Measurements from ENCODE around the gene BDH1.
A peak's percentile ranks its signal among the peaks of the same experiment; 100 is the strongest.
"Not testable (repeated sequence)": the region's sequence is repeated elsewhere in the genome, so short reads cannot be mapped to it uniquely, and the experiment has no call there.

The BDH1 gene

DNA sequence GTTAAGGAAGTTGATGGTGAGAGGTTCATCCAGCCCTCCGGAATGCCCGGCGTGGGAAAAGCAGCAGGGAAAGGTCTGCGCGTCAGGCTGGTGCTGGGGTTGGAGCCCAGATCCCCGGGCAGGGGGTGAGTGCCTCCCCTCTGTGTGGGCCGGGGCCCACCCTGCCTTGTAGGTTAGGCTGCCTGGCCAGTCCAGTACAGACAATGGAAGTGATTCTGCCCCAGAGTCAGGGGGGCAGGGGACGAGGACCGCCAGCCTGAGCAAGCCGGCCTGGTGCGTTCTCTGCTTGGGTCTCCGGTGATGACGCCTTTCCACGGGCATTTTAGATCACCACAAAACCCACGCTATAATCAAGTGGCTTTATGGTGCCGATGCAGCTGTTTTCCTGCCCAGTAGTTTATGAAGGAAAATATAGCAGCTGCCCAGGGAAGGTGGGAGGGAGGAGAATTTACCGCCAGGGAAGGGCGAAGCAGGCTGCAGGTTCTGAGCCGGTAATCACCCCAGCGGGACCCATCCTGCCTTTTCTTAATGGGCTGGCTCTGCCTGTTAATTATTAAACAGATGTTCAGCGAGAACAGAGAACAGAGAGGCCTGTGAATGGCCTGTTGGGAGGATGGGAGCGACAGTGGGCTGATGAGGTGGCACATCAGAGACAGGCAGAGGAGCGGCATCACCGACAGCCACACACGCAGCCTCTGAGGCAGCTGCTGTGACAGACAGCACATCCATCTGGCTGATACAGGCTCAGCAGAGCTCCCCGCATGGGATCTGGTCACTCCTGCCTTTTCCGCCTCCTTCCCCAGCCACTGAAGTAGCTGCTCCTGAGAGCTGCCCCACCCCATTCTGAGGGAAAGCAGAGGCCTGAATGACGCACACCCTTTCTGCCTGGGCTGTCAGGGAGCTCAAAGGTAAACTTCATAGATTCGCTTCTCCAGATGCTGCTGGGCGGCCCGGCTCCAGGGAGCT lies 35.2 kb downstream of the BDH1 start:
- Histone ChIP-seq H3K9me2 (replicated peaks; ENCODE audit: low read depth, low read length) (no peaks in the 10 kb centered on the region), H3K36me3 (ENCODE audit: insufficient read depth, low read length) (peaks cover 22% of the 10 kb centered on the region; the same call in 1 of the 2 replicates), H3K79me2 (ENCODE audit: insufficient read depth, low read length) (no peaks in the 10 kb centered on the region), H3F3A (ENCODE audit: low read depth) (peaks cover 16% of the 10 kb centered on the region), H2AFZ (ENCODE audit: low read length) (no peak overlapping the region), H3K4me2 (ENCODE audit: low read depth, low read length, poor library complexity, severe bottlenecking) (peak overlapping the region; percentile 19), H3K9me3 (ENCODE audit: insufficient read depth, low read depth, low read length) (no peaks in the 10 kb centered on the region), H3K9ac (ENCODE audit: low read depth, low read length, poor library complexity, severe bottlenecking) (no peak overlapping the region), H4K20me1 (ENCODE audit: insufficient read depth, low read length, poor library complexity, severe bottlenecking) (no peaks in the 10 kb centered on the region), H3K27me3 (ENCODE audit: insufficient read depth, low read length, poor library complexity, severe bottlenecking) (no peaks in the 10 kb centered on the region), H3K4me1 (ENCODE audit: insufficient read depth, low read length, poor library complexity, severe bottlenecking) (peaks cover 28% of the 10 kb centered on the region), H3K4me3 (ENCODE audit: low read length, poor library complexity, severe bottlenecking) (no peak overlapping the region)
- TF ChIP-seq EZH2phosphoT487 (IDR thresholded peaks at IDR 0.05; ENCODE audit: borderline replicate concordance), result no peak
- TF ChIP-seq, protein P1, sequence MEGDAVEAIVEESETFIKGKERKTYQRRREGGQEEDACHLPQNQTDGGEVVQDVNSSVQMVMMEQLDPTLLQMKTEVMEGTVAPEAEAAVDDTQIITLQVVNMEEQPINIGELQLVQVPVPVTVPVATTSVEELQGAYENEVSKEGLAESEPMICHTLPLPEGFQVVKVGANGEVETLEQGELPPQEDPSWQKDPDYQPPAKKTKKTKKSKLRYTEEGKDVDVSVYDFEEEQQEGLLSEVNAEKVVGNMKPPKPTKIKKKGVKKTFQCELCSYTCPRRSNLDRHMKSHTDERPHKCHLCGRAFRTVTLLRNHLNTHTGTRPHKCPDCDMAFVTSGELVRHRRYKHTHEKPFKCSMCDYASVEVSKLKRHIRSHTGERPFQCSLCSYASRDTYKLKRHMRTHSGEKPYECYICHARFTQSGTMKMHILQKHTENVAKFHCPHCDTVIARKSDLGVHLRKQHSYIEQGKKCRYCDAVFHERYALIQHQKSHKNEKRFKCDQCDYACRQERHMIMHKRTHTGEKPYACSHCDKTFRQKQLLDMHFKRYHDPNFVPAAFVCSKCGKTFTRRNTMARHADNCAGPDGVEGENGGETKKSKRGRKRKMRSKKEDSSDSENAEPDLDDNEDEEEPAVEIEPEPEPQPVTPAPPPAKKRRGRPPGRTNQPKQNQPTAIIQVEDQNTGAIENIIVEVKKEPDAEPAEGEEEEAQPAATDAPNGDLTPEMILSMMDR (conservative IDR thresholded peaks at IDR 0.05; ENCODE audit: low read length), result no peak

DNA sequence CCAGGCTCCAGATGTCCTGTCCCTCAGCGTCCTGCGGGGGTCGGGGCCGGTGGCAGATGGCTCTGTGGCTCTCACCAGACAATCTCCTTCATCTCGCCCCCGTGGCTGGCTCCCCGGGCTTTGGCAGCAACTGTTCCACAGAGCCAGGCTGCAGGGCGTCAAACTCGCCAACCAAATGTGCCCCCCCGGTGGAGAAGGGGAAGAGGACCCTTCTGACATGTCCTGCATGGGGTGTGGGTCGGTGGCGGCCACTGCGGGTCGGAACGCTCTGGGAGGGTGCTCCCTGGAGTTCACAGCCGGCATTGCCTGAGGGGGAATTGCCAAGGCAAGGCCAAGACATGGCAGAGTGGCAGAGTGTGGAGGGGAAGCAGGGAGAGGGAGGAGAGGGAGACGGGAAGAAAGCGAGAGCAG lies 36.0 kb downstream of the BDH1 start:
- Histone ChIP-seq H2AFZ (ENCODE audit: low read length) (no peak overlapping the region), H3K36me3 (ENCODE audit: insufficient read depth, low read length) (peaks cover 28% of the 10 kb centered on the region; the same call in 1 of the 2 replicates), H3K4me3 (ENCODE audit: low read length, poor library complexity, severe bottlenecking) (no peak overlapping the region), H3K27me3 (ENCODE audit: insufficient read depth, low read length, poor library complexity, severe bottlenecking) (no peaks in the 10 kb centered on the region), H3K4me1 (ENCODE audit: insufficient read depth, low read length, poor library complexity, severe bottlenecking) (peaks cover 28% of the 10 kb centered on the region), H3K9ac (ENCODE audit: low read depth, low read length, poor library complexity, severe bottlenecking) (no peak overlapping the region), H4K20me1 (ENCODE audit: insufficient read depth, low read length, poor library complexity, severe bottlenecking) (no peaks in the 10 kb centered on the region), H3K79me2 (ENCODE audit: insufficient read depth, low read length) (no peaks in the 10 kb centered on the region), H3K4me2 (ENCODE audit: low read depth, low read length, poor library complexity, severe bottlenecking) (no peak overlapping the region), H3F3A (ENCODE audit: low read depth) (peaks cover 16% of the 10 kb centered on the region), H3K9me2 (replicated peaks; ENCODE audit: low read depth, low read length) (no peaks in the 10 kb centered on the region), H3K9me3 (ENCODE audit: insufficient read depth, low read depth, low read length) (no peaks in the 10 kb centered on the region)
- TF ChIP-seq, protein P1 (conservative IDR thresholded peaks at IDR 0.05; ENCODE audit: low read length), result no peak
- TF ChIP-seq EZH2phosphoT487 (IDR thresholded peaks at IDR 0.05; ENCODE audit: borderline replicate concordance), result no peak

DNA sequence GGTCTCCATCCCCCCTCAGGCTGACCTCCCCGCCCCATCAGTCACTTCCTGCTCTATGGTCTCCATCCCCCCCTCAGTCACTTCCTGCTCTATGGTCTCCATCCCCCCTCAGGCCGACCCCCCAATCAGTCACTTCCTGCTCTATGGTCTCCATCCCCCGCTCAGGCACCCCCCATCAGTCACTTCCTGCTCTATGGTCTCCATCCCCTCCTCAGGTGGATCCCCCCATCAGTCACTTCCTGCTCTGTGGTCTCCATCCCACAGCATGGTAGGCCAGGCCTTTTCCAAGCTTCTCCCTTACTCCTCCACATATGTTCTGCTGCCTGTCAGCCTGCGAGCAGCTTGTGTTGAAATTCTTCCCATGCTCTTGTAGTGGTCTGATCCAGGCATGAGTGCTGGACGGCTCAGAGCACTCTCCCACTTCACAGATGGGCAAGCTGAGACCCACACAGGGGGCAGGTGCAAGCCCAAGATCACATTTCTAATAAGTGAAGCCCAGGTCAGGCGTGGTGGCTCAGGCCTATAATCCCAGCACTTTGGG lies 36.8 kb downstream of the BDH1 start:
- TF ChIP-seq EZH2phosphoT487 (IDR thresholded peaks at IDR 0.05; ENCODE audit: borderline replicate concordance), result no peak
- TF ChIP-seq, protein P1 (conservative IDR thresholded peaks at IDR 0.05; ENCODE audit: low read length), result no peak
- peaks cover 30% of the 10 kb centered on the region; the same call in 1 of the 2 replicates for H3K36me3 ChIP-seq (ENCODE audit: insufficient read depth, low read length)
- H3K79me2 ChIP-seq (ENCODE audit: insufficient read depth, low read length), result no peaks in the 10 kb centered on the region
- H3K9me3 ChIP-seq (ENCODE audit: insufficient read depth, low read depth, low read length), result no peaks in the 10 kb centered on the region
- H3K4me3 ChIP-seq (ENCODE audit: low read length, poor library complexity, severe bottlenecking), result no peak overlapping the region
- H3K4me1 ChIP-seq (ENCODE audit: insufficient read depth, low read length, poor library complexity, severe bottlenecking), result peaks cover 28% of the 10 kb centered on the region
- H4K20me1 ChIP-seq (ENCODE audit: insufficient read depth, low read length, poor library complexity, severe bottlenecking), result no peaks in the 10 kb centered on the region
- no peaks in the 10 kb centered on the region for H3K9me2 ChIP-seq (replicated peaks; ENCODE audit: low read depth, low read length)
- peaks cover 16% of the 10 kb centered on the region for H3F3A ChIP-seq (ENCODE audit: low read depth)
- no peak overlapping the region for H3K4me2 ChIP-seq (ENCODE audit: low read depth, low read length, poor library complexity, severe bottlenecking)
- no peak overlapping the region for H3K9ac ChIP-seq (ENCODE audit: low read depth, low read length, poor library complexity, severe bottlenecking)
- H3K27me3 ChIP-seq (ENCODE audit: insufficient read depth, low read length, poor library complexity, severe bottlenecking), result no peaks in the 10 kb centered on the region
- no peak overlapping the region for H2AFZ ChIP-seq (ENCODE audit: low read length)

DNA sequence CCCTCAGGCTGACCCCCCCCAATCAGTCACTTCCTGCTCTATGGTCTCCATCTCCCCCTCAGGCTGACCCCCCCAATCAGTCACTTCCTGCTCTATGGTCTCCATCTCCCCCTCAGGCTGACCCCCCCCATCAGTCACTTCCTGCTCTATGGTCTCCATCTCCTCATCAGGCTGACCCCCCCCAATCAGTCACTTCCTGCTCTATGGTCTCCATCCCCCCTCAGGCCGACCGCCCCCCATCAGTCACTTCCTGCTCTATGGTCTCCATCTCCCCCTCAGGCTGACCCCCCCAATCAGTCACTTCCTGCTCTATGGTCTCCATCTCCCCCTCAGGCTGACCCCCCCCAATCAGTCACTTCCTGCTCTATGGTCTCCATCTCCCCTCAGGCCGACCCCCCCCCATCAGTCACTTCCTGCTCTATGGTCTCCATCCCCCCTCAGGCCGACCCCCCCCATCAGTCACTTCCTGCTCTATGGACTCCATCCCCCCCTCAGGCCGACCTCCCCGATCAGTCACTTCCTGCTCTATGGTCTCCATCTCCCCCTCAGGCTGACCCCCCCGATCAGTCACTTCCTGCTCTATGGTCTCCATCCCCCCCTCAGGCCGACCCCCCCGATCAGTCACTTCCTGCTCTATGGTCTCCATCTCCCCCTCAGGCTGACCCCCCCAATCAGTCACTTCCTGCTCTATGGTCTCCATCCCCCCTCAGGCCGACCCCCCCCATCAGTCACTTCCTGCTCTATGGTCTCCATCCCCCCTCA lies 37.7 kb downstream of the BDH1 start:
- not testable (repeated sequence) for H3K79me2 ChIP-seq (ENCODE audit: insufficient read depth, low read length); H3K9ac ChIP-seq (ENCODE audit: low read depth, low read length, poor library complexity, severe bottlenecking); H3K4me3 ChIP-seq (ENCODE audit: low read length, poor library complexity, severe bottlenecking); H3K4me2 ChIP-seq (ENCODE audit: low read depth, low read length, poor library complexity, severe bottlenecking); H3K9me2 ChIP-seq (replicated peaks; ENCODE audit: low read depth, low read length); H3K27me3 ChIP-seq (ENCODE audit: insufficient read depth, low read length, poor library complexity, severe bottlenecking); H2AFZ ChIP-seq (ENCODE audit: low read length); H4K20me1 ChIP-seq (ENCODE audit: insufficient read depth, low read length, poor library complexity, severe bottlenecking); H3K9me3 ChIP-seq (ENCODE audit: insufficient read depth, low read depth, low read length)
- Histone ChIP-seq H3K4me1 (ENCODE audit: insufficient read depth, low read length, poor library complexity, severe bottlenecking) (peaks cover 28% of the 10 kb centered on the region), H3K36me3 (ENCODE audit: insufficient read depth, low read length) (peaks cover 37% of the 10 kb centered on the region; the same call in 1 of the 2 replicates), H3F3A (ENCODE audit: low read depth) (peaks cover 16% of the 10 kb centered on the region)
